CMK (cell line): ENCODE measurements around the gene LRRIQ3.
"Not testable (repeated sequence)": the region's sequence is repeated elsewhere in the genome, so short reads cannot be mapped to it uniquely, and the experiment has no call there.

Experiments used
- DNase-seq: peaks from one replicate; pipeline ENCODE4 v3.0.0-alpha.2; 2010; ENCODE audit warnings: low read depth

LRRIQ3 gene, protein sequence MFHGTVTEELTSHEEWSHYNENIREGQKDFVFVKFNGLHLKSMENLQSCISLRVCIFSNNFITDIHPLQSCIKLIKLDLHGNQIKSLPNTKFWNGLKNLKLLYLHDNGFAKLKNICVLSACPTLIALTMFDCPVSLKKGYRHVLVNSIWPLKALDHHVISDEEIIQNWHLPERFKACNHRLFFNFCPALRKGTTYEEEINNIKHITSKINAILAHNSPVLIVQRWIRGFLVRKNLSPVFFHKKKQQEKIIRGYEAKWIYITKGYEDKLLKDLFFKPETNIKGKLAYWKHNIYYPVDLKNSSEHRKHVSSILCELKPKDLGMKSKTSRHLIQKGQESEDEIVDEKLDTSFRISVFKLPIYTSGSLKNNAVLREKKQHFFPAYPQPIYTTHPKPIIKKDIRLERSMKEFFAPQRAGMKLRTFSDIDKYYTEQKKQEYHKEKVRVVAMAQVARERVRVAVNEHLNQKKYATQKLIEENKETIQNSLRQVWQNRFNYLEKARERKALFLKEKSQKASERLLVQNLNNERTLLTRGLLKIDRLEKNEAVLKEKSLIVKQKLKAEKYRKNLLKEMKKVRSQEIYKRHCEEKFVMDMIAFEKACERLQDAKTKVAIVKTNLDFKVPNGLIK

DNA sequence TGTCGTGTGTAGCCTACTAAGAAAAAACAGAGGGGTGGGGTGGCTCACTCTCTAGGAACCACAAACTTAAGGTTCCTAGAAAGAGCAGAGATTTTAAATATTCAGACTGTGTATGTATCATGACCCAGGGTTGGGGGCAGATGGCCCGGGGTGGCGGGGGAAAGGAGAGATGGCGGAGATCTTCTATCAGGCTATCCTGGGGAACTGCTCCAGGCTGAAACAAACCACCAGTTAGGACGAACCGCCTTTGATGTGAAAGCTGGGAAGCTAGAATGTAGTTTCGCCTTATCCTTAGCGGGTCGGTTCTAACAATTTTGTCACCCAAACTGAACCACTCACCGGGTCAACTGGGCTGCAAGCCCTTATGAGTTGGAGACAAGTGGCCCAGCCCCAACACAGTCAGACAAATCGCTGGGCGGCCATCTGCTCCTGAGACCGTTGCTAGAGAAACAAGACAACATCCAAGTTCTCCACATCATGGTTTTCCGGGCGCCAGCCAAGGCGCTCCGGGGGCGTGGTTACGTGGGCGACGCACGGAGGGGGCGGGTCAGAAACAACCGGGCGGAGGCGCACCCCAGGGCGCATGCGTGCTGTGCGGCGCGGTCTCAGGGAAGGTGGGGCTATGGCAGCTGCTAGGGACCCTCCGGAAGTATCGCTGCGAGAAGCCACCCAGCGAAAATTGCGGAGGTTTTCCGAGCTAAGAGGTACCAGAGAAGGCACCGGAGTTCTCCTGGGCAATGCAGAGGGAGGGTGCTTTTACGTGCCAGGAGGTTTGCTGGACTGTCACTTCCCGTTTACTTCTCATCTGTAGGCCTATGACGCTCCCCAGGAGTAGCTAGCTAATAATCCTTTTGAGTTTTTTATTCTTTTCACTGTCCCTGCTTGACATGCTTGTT lies at the start of gene LRRIQ3, which contains the start of gene FPGT:
TSS of gene LRRIQ3 (minus strand) at position 520 of the 896 bp plus-strand sequence. CDS start 14,492 bp downstream, outside the sequence.
TSS of gene FPGT (plus strand) at position 586 of the 896 bp plus-strand sequence. CDS start at position 623, 37 bp downstream.
- DNase-seq: peak; percentile 85

DNA sequence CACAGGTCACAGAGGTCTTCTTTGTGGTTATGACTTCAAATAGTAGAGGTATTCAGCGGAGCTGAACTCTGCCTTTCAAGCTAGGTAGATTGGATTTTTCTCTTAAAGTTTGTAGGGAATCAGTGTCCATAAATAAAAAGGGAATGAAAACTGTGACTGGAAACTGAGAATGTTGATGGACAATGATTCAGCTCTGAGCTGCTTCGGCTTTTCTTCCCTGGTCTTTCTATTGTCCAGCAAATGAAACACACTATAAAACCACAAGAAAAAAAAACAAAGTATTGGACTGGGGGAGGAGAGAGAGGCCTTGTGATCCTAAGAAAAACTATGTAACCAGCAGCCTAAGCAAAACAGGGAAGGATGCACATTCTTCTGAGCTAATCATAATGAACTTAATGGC lies 48.3 kb upstream of the LRRIQ3 start:
- no peak for DNase-seq

DNA sequence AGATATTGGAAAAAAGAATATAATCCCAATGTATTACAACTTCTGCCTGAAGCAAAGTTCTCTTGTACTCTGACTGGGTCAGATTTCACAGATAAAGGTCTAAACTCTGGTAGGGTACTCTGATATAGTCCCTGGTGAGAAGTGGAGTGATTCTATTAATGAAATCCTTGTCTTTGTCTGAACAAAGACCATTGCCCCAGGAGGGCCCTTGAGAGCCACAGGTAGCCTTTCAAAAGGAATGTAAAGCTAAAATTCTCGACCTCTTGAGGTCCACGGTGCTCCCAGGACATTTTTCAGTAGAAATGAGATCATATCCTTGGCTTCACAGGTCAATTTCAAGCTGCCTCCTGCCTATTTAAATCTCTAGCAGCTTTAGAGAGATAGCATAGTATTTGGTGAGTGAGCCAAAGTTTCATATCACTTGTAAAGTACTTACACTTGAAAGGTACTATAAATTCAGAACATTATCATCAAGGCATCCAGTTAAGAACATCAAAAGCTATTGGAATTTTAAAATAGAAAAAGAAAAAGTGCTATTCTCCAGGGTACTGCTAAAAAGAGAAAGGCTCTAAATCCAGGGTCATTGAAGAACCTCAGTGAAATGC lies 47.3 kb upstream of the LRRIQ3 start:
- no peak for DNase-seq

DNA sequence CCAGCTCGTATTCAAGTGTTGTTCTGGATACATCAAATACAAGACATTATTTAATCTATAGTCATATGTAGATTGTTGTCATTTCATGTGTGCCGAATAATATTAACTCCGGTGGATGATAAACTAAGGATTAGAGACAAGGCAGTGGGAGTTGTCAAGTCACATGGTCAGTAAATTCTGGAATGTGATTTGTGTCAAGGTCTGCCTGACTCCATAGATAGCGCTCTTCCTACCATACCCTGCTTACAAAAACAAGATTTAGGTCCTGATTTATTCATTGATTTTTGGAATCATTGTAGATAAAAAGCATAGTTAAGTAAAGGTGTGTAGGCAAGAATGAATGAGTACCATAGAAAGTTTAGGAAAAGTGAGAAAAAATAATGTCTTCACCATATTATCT lies 39.8 kb upstream of the LRRIQ3 start:
- no peak for DNase-seq

DNA sequence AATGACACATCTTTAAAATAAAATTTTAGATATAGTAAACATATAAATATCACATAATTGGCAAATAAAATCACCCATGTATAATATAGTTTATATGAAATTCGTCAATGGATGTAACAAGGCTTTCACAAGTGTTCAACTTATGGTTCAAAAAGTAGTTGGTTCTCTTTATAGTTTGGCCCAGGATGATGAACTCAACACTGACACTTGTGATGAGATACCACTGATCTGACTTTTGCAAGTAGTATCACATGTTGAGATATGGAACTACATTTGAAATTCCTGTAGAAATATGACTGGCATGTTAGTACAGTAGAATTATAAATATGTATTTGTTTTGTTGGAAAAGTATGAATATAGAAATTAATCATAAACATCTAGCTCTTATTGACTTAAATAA lies 39.1 kb upstream of the LRRIQ3 start:
- DNase-seq: no peak

DNA sequence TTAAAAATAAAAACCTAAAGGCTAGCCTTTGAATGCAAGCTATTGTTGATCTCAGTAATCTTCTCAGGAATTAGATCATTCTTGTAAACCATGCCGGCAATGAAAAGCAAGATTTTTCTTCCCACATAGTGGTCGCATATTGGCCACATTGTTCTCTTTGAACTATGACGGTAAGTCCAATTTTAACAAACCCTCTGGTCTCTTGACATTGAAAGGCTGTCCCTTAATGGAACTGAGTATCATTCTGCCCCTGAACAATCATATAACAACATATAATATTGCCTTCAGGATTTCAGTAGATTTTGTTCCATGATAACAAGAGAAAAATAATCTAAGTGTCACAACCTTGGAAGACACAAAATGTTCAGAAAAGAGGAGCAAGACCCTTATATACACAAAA lies 38.5 kb upstream of the LRRIQ3 start:
- DNase-seq: no peak

DNA sequence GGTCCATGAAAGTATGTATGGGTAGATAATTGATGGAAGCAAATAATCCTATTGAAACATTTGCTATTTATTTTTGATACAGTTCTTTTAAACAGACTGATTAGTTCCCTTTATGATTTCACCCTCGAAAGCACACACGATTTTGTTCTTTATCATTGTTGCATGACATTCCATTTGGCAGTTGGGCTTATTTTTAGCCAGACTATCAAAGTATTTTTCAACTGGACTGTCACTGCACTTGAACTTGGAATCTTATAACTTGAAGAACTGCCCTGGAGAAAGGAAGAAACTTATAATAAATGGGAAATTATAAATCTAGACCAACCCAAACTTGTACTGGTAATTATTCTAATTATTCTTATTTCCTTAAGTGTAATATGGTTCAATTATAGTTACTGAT lies 37.2 kb upstream of the LRRIQ3 start, which contains the start of gene TNNI3K:
TSS of gene TNNI3K (plus strand) at position 235 of the 400 bp plus-strand sequence. CDS start at position 300, 65 bp downstream.
- no peak for DNase-seq

DNA sequence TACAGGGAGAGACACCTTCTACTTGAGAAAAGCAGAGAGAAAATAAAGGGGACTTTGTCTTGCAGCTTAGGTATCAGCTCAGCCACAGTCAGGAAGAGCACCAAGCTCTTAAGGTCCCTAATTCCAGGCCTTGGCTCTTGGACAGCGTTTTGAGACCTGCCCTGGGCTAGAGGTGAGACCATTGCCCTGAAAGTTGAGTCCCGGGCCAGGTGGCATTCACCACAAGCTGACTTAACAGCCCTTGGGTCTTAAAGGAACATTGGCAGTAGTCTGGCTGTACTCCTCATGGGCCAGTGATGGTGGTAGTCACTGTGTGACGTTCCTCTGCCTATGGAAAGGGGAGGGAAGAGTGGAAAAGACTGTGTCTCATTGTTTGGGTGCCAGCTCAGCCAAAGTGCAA lies 25.5 kb upstream of the LRRIQ3 start:
- DNase-seq: no peak

DNA sequence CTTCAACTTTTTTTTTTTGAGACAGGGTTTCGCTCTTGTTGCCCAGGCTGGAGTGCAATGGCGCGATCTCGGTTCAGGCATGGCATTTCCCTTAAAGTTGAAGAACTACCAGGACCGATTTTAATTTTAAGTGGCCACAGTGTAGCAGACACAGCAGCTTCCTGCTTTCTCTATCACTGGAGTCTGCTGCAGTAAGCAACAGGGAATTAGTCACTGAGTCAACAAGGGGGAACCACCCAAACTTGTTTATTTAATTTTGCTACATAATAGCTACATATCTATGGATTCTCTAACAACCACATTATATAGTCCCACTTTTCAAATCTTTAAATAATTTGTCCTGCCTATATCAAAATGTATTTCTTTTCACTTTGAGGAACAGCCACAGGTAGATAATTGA lies 24.7 kb upstream of the LRRIQ3 start:
- DNase-seq: no peak

DNA sequence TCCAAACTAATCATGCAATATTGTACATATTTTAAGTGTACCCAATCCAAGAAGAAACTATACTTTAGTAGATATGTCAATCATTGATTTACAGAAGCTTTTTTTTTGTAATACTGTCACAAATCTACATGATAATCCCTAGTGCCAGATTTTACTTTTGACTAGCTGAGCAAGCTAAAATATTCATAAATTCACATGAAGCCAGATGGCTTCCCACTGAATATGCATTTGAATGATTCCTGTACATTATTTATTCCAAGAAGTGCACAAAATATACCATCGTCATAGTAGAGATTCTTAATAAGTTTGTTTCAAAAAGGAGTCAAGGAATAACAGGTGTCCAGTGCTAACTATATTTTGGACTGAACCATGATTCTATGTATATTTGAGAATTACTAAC lies 17.3 kb upstream of the LRRIQ3 start:
- DNase-seq: no peak

DNA sequence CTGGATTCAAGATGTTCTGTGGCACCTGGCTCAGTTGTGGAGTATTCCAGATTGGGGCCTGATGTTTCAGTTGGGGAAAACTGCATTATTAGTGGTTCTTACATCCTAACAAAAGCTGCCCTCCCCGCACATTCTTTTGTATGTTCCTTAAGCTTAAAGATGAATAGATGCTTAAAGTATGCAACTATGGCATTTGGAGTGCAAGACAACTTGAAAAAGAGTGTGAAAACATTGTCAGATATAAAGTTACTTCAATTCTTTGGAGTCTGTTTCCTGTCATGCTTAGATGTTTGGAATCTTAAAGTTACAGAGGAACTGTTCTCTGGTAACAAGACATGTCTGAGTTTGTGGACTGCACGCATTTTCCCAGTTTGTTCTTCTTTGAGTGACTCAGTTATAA lies 7.3 kb upstream of the LRRIQ3 start:
- no peak for DNase-seq

DNA sequence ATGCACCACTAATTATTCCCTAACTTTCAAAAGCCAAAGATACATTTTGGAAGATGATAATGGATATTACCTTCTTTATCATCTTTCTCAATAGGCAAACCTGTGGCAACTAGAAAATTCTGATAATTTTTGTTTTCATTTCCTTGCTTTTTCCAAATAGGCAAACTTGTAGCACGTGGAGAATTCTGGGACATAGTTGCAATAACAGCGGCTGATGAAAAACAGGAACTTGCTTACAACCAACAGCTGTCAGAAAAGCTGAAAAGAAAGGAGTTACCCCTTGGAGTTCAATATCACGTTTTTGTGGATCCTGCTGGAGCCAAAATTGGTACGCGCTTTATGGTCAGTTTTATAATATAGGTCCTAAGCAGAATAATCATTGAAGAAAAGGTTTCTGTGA lies 1.5 kb upstream of the LRRIQ3 start:
- DNase-seq: peak; percentile 34

DNA sequence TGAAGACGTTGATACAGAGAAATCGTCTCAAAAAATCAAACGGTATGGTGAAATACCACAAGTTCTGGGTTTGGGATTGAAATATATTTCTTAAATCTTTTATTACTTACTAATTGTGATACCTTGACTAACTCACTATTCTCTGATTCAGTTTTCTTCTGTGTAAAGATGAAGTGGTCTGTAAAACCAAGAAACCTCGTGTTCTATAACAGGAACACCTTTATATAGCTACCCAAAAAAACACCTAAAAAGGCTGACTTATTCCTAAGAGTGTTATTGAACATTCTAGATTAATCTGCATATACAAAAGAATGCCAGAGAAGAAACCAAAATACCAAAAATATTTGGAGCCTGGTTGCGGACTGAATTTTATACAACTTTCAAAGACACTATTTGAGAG lies 721 bp downstream of the LRRIQ3 start:
- DNase-seq: no peak

DNA sequence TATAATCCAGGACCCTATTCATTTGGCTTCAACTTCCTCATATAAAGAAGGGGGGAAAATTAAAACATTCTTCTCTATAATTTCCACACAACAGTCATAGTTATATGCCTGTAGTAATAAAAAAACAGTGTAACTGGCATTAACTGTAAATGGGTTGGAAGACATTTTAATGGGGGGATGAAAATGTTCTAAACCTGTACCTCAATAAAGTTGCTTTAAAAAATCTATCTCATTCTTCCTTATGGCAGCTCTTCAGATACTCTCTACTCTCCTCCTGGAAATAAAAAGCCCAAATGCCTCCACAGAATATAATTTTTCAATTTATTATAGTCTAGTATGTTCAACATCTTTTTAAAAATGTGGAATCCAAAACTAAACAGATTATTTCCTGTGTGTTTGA lies 2.6 kb downstream of the LRRIQ3 start:
- no peak for DNase-seq

DNA sequence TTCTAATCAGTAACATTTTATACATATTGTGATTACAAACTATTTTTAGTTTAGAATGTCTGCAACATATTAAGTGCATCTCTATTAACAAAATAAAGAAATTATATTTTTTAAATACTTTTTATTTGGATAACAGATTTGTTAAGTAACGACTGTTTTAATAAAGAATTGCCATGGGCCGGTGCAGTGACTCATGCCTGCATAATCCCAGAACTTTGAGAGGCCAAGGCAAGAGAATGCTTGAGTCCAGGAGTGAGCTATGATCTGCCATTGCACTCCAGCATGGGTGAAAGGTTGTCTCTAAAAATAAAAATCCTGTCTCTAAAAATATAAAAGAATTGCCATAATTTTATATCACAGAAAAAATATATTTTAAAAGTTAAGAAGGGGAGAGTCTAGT lies 4.1 kb downstream of the LRRIQ3 start:
- DNase-seq: no peak

DNA sequence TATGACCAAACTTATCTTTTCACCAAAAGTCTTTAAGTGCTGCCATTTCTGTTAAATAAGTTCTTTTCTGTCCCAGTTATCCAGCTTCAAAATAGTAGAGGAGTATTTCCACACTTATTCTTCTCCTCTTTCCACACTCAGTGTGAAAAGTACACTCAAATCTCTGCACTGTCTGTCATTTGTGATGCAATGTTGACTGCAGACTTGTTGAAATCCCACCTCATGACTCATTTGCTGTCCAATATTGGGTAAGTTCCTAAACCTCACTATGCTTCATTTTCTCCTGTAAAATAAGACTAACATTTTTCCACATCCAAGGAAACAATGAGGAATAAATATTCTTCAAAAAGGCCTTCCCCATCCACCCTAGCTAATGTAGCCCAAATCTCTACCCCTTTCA lies 17.5 kb downstream of the LRRIQ3 start:
- DNase-seq: no peak

DNA sequence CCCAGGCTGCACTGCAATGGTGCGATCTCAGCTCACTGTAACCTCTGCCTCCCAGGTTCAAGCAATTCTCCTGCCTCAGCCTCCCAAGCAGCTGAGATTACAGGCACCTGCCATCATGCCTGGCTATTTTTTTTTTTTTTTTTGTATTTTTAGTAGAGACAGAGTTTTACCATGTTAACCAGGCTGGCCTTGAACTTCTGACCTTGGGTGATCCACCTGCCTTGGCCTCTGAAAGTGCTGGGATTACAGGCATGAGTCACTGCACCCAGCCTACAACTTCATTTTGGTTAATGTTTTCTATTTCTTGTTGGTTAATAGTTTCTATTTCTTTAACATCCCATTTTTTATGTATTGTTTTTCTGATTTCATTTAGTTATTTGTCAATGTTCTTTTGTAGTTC lies 23.6 kb downstream of the LRRIQ3 start:
- DNase-seq: not testable (repeated sequence)

DNA sequence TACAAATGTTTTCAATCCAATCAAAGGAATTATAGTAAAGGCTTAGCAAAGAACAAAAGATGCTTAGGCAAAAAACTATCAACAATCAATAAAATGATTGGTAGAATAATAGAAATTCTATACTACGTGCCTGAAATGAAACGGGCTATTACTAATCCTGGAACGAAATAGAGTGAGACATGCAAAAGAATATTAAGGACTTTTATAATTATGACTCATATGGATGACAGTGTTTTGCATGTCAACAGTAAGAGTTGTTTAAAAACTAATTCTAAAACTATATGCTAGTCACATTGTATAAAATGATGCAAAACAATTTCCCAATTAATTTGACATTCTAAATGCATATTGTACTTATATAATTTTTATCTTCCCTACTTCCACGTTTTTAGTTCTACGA lies 35.6 kb downstream of the LRRIQ3 start:
- no peak for DNase-seq

DNA sequence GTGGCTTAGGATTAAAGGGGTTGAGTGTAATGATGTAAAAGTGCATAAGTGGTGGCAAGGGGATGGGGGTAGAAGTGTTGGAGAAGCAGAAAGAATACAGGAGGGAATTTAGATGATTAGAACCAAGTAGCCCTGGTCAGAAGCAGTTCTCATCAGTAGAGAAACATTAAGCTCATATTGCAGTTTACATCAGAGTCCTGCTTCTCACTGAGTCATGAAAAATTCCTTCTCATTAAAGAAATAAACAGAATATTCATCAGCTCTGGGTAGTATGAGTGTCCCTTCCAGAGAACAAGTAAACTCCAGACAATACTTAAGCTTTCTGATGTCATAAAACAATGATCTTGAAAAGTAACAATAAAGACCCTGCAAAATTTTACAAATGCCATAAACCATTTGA lies 36.5 kb downstream of the LRRIQ3 start:
- DNase-seq: no peak

DNA sequence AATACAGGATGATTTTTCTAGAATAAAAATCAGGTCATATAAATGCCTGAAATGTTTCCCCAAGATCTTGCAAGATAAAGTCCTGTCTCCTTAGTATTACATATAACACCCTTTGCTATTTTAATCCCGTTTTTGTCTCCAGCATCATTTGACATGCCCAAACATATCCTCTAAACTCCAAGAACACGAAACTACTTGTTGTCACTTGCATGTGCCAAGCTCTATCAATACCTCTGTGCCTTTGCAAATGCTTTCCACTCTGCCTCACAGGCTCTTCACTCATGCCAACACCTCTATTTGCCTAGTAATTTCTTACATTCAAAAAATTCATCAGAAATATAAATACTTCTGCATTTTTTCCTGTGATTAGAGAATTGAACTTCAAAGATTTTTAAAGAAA lies 37.9 kb downstream of the LRRIQ3 start:
- DNase-seq: no peak

DNA sequence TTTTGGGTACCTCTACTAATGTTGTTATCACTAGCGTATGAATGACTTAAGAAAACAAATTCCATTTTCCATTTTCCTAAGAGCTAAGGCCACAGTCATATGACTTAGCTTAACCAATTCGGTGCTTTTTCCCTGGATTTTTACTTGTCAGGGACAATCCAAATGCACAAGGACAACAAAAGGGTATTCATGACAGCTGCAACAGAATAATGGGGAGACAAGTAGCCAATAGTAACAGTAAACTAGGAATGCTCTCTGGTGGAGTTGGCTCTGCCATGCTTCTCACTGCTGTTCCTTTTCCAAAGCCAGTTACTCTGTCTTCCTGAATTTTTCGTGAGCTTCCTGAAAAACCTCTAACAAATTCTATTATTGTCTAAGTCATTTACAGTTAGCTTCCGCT lies 52.9 kb downstream of the LRRIQ3 start:
- DNase-seq: no peak

DNA sequence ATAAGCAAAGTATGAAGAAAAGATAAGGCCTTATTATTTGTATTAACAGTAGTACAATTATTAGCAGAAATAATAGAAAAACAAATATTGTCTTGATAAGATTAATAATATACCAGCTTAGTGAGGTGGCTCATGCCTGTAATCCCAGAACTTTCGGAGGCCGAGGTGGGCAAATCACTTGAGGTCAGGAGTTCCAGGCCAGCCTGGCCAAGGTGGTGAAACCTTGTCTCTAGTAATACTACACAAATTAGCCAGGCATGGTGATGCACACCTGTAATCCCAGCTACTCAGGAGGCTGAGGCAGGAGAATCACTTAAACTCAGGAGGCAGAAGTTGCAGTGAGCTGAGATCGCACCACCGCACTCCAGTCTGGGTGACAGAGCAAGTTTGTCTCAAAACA lies 80.6 kb downstream of the LRRIQ3 start:
- DNase-seq: not testable (repeated sequence)
